Chondrocyte (in vitro differentiated cells): Measurements from ENCODE around the gene ZNF346. TPM values are rescaled to one million over a fixed set of nuclear protein-coding genes. Genes with fewer than 3 reads are reported as not detected.

ENCODE experiments used
- DNase-seq: peaks from one replicate; pipeline ENCODE4 v3.0.0; 2021; ENCODE audit warnings: mixed read lengths, low spot score
- H3K27ac Mint-ChIP-seq: one replicate; pipeline ENCODE4 v1.8.0; 2021; ENCODE audit warnings: mild to moderate bottlenecking, moderate library complexity, mixed read lengths; ENCODE audit not compliant: unreplicated experiment
- H3K27me3 Mint-ChIP-seq: 2 replicates; pipeline ENCODE4 v1.8.0; 2021; ENCODE audit warnings: low read depth, mixed read lengths
- H3K36me3 Mint-ChIP-seq: 2 replicates; pipeline ENCODE4 v1.8.0; 2021; ENCODE audit warnings: low read depth, mixed read lengths
- H3K4me1 Mint-ChIP-seq: 2 replicates; pipeline ENCODE4 v1.8.0; 2021; ENCODE audit warnings: low read depth, mild to moderate bottlenecking, mixed read lengths
- H3K4me3 Mint-ChIP-seq: one replicate; pipeline ENCODE4 v1.8.0; 2021; ENCODE audit warnings: mild to moderate bottlenecking, moderate library complexity, mixed read lengths; ENCODE audit not compliant: unreplicated experiment
- H3K9me3 Mint-ChIP-seq: 2 replicates; pipeline ENCODE4 v1.8.0; 2021; ENCODE audit warnings: low read depth, mixed read lengths
- total RNA-seq: library from RNA; stranded (reverse); gene quantifications from 3 replicates; pipeline ENCODE4 v1.2.1, GENCODE V29; 2021
- TF ChIP-seq, protein P1 (sequence below): fragments of 200-600 bp; sonication (generic); IDR thresholded peaks from 2 replicates; pipeline ENCODE4 v1.5.0; 2021; ENCODE audit warnings: antibody characterized with exemption, mild to moderate bottlenecking, moderate library complexity

The ZNF346 gene
- total RNA-seq, 1 donor from 2014 or later, result 15.1 TPM

- TF ChIP-seq, protein P1, sequence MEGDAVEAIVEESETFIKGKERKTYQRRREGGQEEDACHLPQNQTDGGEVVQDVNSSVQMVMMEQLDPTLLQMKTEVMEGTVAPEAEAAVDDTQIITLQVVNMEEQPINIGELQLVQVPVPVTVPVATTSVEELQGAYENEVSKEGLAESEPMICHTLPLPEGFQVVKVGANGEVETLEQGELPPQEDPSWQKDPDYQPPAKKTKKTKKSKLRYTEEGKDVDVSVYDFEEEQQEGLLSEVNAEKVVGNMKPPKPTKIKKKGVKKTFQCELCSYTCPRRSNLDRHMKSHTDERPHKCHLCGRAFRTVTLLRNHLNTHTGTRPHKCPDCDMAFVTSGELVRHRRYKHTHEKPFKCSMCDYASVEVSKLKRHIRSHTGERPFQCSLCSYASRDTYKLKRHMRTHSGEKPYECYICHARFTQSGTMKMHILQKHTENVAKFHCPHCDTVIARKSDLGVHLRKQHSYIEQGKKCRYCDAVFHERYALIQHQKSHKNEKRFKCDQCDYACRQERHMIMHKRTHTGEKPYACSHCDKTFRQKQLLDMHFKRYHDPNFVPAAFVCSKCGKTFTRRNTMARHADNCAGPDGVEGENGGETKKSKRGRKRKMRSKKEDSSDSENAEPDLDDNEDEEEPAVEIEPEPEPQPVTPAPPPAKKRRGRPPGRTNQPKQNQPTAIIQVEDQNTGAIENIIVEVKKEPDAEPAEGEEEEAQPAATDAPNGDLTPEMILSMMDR, result no peak
- Mint-ChIP-seq H3K9me3 (no peaks in the 10 kb centered on the region), H3K4me3 (no peak overlapping the region), H3K4me1 (peaks cover 13% of the 10 kb centered on the region), H3K27ac (no peak overlapping the region), H3K36me3 (peaks cover 19% of the 10 kb centered on the region), H3K27me3 (no peaks in the 10 kb centered on the region)
- no peak for DNase-seq
These were observed 18.4 kb downstream of the ZNF346 start for GRCh38 chr5:177040814-177041420.

DNA sequence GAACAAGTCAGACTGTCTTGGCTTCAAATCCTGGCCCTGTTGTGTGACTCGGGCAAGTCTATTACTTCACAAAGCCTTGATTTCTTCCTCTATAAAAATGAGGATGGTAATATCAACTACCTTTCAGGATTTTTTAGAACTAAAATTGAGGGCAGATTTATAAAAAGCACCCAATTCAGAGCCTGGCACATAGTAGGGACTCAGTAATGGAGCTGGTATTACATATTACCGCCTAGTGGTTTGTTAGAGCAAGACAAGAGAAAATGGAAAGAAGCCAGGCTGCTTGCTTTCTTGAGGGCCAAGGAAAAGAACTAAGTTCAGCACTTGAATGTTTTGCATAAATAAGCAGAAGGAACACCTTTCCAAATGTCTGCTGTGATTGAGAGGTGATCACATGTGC is 19.4 kb downstream of the ZNF346 start:
- Mint-ChIP-seq H3K27ac (no peak overlapping the region), H3K36me3 (peaks cover 18% of the 10 kb centered on the region), H3K9me3 (no peaks in the 10 kb centered on the region), H3K27me3 (no peaks in the 10 kb centered on the region), H3K4me1 (peaks cover 10% of the 10 kb centered on the region), H3K4me3 (no peak overlapping the region)
- no peak for DNase-seq
- TF ChIP-seq, protein P1, result no peak

GRCh38 chr5:177043114-177043513 is 20.6 kb downstream of the ZNF346 start:
- TF ChIP-seq, protein P1, result no peak
- H3K4me3 Mint-ChIP-seq, result no peak overlapping the region
- no peak for DNase-seq
- peaks cover 24% of the 10 kb centered on the region for H3K36me3 Mint-ChIP-seq
- H3K9me3 Mint-ChIP-seq, result no peaks in the 10 kb centered on the region
- H3K27ac Mint-ChIP-seq, result no peak overlapping the region
- no peaks in the 10 kb centered on the region for H3K27me3 Mint-ChIP-seq
- peaks cover 10% of the 10 kb centered on the region for H3K4me1 Mint-ChIP-seq

DNA sequence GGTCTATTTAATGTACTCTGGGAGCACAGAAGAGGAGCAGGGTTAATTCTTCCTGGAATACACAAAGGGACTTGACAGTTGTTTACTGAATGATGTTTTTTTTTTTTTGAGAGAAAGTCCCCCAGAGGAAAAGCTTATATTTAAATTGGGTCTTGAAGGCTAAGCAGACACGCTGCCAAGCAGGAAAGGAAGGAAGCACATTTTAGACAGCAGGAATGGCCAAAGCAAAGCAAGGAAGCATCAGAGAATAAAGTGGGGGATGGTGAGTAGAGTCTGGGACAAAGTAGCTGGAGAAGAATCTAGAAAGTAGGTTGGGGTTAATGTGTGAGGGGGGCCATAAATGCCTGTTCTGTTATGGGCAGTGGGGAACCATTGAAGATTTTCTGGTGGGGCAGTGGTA is 21.5 kb downstream of the ZNF346 start:
- no peak for DNase-seq
- TF ChIP-seq, protein P1, result no peak
- Mint-ChIP-seq H3K9me3 (no peaks in the 10 kb centered on the region), H3K4me1 (peaks cover 10% of the 10 kb centered on the region), H3K36me3 (peaks cover 26% of the 10 kb centered on the region), H3K27ac (no peak overlapping the region), H3K4me3 (no peak overlapping the region), H3K27me3 (no peaks in the 10 kb centered on the region)

- DNase-seq, result no peak
- peaks cover 29% of the 10 kb centered on the region for H3K36me3 Mint-ChIP-seq
- TF ChIP-seq, protein P1, result no peak
- H3K9me3 Mint-ChIP-seq, result no peaks in the 10 kb centered on the region
- no peak overlapping the region for H3K4me3 Mint-ChIP-seq
- peaks cover 10% of the 10 kb centered on the region for H3K4me1 Mint-ChIP-seq
- H3K27ac Mint-ChIP-seq, result no peak overlapping the region
- no peaks in the 10 kb centered on the region for H3K27me3 Mint-ChIP-seq
These were observed 22.1 kb downstream of the ZNF346 start for GRCh38 chr5:177044641-177045040.
